GM19438 (cell line): Measurements from ENCODE around the gene GPR18.
"Not testable (repeated sequence)": the region's sequence is repeated elsewhere in the genome, so short reads cannot be mapped to it uniquely, and the experiment has no call there.

ENCODE experiments used
- ATAC-seq: cut with Tn5 transposase; IDR thresholded peaks from one replicate; pipeline ENCODE4 v1.9.1; 2021; ENCODE audit warnings: low read depth; ENCODE audit not compliant: unreplicated experiment

GPR18 gene

DNA sequence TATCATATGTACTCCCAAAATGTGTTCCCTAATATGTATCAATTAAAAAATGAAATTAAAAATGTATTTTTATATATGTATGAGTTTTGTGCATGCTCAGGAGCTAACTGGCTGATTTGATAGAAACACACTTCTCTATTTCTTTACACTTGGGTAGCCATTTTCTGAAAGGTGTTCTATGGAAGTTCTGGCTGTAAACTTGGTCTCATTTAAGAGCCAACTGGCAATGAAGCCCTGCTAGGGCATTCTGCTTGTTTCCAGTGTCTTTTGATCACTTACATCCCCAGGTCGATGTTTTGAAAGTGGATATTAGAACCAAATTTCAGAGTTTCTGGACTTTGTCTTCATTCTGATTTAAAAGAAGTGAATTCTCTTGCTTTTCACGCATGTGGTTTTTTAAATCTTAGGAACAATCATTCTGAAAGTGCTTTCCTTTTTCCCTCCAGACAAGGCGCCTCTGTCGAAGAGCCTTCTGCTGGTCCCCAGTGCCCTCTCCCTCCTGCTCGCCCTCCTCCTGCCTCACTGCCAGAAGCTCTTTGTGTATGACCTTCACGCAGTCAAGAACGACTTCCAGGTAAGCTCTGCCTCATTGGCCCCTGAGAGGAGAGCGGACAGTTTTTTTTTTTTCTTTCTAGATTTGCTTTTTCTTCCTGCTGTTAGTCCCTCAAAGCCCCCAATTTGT is 20.1 kb downstream of the GPR18 start:
- peak; percentile 69 for ATAC-seq

DNA sequence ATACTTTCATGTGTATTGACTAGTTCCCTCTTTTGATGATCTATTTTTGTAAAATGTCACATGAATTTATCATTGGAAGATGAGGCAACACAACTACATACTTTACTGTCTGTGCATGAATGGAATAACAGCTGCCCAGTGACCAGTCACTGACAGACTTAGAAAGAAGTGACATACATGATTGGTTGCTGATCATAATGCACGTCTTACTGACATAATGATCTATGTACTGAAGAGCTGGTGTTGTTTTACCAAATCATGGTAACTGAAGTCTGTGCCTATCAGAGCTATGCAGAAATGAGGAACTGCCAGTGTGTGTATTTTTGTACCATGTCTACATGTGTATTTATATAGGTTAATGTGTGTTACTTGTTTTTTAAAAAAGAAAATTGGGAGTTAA is 26.5 kb downstream of the GPR18 start:
- no peak for ATAC-seq

DNA sequence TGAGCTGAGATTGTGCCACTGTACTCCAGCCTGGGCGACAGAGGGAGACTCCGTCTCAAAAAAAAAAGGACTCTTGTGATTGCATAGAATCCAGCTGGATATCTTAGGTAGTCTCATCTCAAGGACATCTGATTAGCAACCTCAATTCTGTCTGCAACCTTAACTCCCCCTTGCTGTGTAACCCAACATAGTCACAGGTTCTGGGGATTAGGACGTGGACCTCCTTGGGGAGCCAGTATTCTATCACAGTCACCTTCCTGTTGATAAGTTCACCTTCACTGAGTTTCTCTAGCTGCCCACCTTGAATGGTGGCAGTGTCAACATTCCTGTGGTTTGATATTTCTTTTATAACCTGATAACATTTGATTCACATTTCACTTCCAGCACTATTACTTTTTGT is 27.2 kb downstream of the GPR18 start:
- no peak for ATAC-seq

DNA sequence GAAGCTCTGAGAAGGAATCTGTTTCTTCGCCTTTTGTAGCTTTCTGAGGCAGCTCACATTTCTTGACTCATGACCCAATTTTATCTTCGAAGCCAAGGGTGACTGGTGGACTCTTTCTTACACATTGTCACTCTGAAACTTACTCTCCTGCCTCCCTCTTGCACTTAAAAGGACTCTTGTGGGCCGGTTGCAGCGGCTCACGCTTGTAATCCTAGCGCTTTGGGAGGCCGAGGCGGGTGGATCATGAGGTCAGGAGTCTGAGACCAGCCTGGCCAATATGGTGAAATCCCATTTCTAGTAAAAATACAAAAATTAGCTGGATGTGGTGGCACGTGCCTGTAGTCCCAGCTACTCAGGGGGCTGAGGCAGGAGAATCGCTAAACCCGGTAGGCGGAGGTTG is 27.6 kb downstream of the GPR18 start:
- not testable (repeated sequence) for ATAC-seq

DNA sequence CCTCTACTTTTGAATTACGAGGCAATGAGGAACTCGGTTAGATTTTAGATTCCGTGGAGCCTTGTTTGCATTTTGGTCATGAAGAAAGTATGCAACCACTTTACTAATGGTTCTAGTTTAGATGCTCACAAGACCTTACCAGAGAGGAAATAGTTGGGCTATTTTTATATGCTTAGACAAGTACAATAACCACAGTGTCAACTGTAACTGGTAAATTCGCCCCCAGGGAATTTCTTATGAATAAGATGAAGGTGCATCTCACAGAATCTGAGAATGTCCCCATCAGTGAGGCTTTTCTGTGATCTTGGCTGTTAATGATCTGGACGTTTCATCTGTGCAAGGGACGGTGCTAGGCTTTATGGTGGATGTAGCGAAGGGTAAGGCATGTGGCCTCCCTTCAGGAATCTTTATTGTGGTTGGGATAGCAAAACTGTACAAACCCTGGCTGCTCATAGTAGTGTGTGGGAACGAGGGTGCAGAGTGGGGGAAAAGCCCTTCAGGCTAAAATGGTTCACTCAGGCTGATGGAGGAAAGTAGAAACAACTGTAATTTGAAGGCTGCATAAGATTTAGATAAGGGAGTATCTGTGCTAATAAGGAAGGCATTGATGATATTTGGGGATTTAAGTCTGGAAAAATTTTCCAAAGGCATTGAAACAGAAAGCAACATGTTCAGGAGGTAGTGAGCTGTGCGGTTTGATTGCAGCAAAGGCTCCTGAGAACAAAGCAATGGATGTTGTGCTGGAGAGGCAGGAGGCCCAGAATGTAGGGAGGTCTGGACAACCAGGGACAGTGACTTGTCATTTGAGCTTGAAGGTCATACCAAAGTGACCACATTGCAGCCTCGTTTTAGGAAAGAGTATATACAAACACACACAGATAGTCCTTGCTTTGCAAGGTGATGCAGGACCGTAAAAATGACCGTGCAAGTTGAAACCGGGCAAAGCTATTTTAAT is 29.2 kb downstream of the GPR18 start:
- ATAC-seq, result peak; percentile 85

DNA sequence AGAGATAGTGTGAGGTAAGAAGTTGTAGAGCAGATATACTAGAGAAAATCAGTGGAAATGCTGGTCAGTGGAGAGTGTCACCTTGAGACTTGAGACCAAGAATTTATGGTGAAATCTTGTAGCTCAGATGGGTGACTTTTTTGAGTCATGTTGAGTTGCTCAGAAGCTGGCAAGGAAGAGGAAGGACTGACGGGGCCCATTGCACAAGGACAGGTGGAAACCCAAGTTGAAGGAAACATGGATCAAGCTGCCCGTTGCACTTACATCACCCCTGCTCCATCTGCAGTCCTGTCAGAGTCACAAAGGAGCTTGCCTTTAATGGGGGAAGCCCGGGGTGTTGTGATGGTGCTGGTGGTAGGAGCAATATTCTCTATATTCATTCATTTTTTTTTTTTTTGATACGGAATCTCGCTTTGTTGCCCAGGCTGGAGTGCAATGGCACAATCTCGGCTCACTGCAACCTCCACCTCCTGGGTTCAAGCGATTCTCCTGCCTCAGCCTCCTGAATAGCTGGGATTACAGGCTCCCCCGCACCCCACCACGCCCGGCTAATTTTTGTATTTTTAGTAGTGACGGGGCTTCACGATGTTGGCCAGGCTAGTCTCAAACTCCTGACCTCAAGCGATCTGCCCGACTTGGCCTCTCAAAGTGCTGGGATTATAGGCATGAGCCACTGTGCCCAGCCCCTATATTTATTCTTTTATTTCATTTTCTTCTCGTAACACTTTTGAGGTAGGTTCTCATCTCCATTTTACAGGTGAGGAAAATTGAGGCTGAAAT is 30.1 kb downstream of the GPR18 start:
- no peak for ATAC-seq

DNA sequence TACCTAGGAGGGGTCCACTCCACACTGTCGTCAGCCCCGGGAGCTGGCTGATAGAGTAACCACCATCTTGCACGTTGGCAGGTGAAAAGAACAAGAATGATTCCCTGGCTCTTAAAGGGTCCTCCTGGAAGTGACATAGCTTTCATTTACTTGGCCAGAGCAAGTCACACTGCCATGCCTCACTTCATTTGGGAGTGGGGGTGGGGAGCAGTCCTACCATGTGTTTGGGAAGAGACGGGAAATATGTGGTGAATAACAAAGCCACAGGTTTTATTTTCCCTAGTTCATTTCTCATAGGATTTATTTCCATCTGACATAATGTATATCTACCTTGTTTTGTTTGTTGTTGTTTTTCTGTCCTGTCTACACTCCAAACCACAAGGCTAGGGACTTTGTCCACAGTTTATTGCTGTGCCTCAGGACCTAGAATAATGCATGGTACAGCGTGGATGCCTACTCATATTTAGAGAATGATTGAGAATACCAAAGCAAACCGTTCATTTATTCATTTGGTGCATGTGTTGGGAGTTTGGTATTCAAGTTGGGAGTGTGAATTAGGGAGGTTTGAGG is 30.8 kb downstream of the GPR18 start:
- ATAC-seq, result no peak

DNA sequence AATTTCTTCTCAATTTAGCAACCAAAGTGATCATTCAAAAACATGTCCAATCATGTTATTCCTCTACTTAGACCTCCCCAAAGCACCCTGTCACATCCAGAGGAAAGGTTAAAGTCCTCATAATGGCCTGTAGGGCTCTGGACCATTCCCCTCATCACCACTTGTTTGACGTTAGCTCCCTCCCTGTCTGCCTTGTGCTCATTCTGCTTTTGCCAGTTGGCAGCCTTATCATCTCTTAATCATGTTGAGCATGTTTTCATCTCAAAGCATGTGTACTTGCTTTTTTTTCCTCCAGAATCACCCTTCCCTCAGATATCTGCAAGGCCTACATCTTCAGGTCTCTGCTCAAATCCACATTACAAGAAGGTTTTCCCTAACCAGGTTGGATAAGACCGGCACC is 31.7 kb downstream of the GPR18 start:
- ATAC-seq, result no peak

DNA sequence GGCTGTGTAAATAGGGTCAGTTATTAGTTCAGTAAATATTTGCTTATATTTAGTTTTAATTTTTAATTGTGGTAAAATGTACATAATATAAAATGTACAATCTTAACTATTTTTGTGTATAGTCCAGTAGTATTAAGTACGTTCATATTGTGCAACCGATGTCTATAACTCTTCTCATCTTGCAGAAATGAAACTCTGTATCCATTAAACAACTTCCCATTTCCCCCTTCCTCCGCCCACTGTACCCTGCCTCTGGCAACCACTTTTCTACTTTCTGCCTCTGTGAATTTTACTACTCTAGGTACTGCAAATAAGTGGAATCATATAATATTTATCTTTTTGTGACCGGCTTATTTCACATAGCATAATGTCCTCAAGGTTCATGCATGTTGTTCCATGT is 33.1 kb downstream of the GPR18 start:
- no peak for ATAC-seq

DNA sequence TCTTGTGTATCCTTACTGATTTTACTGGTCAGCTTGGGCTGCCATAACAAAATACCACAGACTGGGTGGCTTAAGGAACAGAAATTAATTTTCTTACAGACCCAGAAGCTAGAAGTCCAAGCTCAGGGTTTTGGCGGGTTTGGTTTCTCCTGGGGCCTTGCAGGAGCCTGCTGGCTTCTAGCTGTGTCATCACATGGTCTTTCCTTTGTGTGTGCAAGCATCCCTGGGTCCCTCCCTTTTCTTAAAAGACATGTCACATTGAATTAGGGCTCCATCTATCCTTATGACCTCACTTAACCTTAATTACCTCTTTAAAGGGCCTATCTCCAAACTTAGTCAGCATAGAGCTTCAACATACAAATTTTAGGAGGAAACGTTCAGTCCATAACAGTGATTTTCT is 34.2 kb downstream of the GPR18 start:
- no peak for ATAC-seq

DNA sequence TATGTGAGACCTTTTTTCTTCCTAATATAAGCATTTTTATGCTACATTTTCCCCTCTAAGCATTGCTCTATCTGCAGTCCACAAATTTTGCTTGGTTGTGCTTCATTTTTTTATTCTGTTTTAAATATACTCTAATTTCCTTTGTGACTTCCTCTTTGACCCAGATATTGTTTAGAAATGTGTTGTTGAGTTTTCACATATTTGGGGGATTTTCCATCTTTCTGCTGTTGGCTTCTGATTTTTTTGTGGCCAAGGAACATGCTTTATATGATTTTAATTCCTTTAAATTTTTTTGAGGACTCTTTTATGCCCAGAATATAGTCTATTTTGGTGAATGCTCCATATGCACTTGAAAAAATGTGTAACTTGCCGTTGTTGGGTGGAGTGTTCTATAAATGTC is 34.6 kb downstream of the GPR18 start:
- ATAC-seq, result no peak

DNA sequence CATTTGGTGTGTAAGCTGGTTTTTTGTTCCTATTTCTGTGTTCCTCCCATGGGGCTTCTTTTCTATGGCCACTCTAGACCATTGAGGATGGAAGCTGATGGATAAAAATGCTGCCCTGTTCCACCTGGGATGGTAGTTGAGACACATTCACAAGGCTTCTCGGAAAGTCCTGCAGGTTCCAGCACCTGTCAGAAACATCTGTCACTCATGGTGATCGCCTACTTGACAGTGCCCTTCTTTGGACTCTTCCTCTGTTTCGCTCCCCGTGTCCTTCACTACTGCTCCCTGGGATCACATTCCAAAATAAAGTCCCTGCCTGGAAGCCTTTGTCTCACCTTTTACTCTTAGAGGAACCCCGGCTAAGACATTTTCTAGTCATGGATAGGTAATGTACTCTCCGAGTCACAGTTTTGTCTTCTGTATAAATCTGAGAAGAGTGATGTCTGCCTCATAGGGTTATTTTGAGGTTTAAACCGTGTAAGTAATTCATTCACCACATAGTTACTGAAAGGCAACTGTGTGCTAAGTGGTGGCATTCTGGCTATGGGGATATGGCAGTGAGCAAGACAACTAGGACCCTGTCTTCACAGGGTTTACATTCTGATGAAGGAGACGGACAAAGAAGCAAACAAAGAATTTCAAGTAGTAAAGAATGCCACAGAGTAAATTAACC is 36.5 kb downstream of the GPR18 start:
- no peak for ATAC-seq

DNA sequence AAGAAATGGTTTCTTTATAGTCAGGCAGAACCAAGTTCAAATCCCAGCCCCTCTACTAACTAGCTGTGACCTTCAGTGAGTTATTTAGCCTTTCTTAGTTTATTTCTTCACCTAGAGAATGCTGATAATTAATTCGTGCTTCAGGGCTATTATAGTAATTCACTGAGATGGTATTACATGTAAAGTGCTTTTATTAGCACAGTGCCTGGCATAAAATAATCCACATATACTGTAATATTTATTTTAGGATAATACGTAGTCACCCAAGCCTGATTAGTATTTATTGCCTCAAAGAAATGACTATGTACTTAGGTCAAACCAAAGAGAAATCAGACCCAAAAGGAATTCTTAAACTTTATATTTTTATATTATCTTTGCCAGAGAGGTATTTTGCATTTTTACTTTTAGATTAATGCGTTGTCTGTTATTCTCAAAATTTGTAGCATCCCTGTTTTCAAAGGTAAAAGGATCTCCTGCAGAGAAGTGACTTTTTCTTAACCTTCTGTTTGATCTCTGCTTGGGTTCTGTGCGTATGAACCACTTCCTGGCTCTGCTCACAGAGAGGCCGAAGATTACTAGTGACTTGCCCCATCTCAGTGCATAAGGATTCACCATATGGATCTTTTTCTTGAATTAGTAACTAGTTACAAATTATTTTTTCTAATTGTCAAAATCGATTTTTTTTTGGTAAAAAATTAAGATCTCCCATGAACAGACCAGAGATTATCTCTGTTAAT is 37.8 kb downstream of the GPR18 start:
- no peak for ATAC-seq

DNA sequence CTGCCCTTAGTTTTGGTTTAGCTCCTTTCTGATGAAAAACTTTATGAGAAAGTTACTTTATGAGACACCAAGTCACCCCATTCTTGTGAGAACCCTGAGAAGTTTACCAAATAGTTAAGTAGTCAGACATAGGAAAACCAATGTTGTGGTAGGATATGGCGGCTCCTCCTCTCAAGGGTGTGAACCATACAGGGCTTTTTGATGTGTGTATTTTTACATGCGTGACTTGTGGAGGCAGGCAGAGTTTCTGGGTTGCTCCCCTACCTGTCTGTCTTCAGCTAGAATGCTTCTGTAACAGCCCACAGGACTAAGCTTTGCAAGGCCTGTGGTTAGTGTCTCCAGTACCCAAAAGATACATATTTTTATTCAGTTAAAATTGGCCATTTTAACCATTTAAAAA is 39.2 kb downstream of the GPR18 start:
- no peak for ATAC-seq

DNA sequence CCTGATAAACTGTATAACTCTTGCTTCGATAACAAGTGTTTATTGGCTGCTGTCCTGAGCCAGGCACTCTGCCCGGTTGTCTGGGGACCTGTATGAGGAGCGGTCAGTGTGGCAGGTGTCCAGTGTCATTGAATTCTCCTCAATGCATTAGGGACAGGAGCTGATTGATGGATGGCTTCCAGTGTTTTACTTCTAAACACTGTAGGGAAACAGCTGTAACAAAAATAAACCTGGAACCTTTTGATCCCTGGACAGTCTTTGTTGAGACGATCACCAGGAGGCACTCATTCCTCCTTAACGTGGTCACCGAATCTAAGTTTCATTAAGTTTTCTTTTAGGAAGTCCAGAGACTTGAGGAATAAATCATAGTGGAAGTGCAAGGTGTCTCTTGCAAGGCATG is 39.6 kb downstream of the GPR18 start:
- no peak for ATAC-seq

DNA sequence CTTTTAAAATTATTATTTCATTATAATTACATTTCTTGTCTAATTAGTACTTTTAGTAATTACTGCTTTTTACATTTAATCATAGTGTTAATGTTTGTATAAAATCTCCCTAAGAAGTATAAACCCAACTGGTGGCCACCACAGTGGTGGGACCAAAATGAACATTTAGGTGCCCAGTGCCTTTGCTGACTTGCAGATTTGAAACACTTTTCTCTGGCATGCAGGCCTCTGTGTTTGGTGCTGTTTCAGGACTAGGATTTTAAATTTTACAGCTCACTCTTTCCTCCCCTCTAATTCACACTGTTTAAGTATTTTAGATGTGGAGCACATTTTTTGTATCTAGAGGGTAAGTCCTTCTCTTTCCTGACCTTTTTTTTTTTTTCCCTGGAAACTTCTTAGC is 40.1 kb downstream of the GPR18 start:
- no peak for ATAC-seq

DNA sequence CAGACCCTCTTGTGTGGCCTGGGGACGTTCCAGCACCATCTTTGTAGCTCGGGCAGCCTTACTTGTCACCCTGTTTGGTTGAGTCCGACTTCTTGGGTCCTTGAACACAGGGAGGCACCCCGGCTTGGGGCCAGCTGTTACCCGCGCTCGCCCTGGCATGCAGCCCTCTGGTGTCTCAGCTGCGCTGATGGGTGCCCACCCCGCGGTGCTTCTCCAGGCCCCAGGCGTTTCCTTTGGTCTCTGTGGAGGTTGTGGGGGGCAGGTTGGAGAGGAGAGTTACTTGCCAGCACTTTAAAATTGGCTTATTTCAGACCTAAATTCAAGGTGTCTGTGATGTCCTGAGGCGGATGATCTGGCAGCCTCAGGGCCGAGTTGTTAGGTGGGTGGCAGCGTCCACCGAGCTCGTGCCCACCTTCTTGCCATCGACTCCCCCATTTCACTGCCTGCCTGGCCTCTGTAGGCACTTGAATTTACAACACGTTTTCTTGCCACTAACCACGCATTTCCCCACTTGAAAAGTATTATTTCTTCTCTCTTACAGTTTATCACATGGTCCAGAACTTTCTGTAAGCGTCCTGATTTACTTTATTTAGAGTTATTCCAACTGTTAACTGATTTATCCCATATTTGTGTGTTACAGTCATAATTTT is 40.6 kb downstream of the GPR18 start:
- ATAC-seq, result no peak

DNA sequence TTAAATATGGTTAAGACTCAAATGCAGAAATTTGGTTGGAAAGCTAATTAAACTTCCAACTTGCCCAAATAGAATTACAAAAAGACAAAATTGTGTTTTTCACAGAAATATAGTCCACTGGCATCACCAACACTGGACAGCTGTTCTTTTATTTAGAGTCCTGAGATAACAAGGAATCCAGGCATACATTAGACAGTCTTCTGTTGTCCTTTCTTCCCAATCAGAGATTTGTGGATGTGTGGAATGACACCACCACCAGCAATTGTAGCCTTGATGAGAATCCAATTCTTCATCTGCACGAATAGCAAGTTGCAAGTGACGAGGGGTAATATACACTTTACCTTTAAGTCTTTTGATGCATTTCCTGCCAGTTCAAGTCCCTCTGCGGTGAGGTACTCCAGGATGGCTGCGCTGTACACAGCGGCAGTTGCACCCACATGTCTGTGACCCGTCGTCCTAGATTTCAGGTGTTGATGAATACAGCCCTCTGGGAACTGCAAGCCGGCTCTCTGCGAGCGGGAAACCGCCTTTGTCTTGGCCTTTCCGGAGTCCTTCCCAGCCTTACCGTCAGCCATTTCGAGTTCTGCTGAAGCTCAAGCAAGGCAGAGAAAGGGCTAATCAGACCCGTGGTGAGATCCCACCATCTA is 42.9 kb downstream of the GPR18 start:
- ATAC-seq, result no peak

DNA sequence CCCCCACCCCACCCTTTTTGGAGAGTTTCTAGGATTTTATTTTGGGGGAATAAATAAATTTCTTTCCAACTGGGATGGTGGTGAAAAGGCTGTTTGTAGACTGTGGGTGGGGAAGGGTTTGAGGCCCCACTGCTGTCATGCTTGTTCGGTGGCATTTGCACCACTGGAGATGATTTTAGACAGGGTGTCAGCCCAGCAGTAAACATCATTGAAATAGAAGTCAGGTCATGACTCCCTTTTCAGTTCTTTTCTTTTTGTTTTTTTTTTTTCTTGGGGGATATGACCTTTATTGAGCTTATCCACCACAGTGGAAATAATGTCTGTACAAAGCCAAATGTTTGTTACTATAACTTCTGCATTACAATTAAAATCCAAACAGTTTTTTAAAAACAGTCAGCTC is 43.4 kb downstream of the GPR18 start:
- ATAC-seq, result no peak
